HG02970 (cell line): ENCODE data around the gene CCL3.
"Not testable (repeated sequence)": the region's sequence is repeated elsewhere in the genome, so short reads cannot be mapped to it uniquely, and the experiment has no call there.

Experiments used
- ATAC-seq: cut with Tn5 transposase; IDR thresholded peaks from one replicate; pipeline ENCODE4 v1.9.1; 2021; ENCODE audit warnings: mild to moderate bottlenecking, moderate library complexity, moderate number of reproducible peaks; ENCODE audit not compliant: unreplicated experiment, low FRiP score

Gene CCL3

GRCh38 chr17:36088670-36089338 lies 1.1 kb downstream of the CCL3 start:
- no peak for ATAC-seq

- not testable (repeated sequence) for ATAC-seq
Measured at GRCh38 chr17:36087897-36088572, 1.9 kb downstream of the CCL3 start.

GRCh38 chr17:36087471-36087870 lies 2.5 kb downstream of the CCL3 start:
- ATAC-seq, result not testable (repeated sequence)

GRCh38 chr17:36086791-36087190 lies 3.2 kb downstream of the CCL3 start:
- no peak for ATAC-seq

GRCh38 chr17:36085765-36086164 lies 4.2 kb downstream of the CCL3 start:
- no peak for ATAC-seq

GRCh38 chr17:36083691-36084090 lies 6.3 kb downstream of the CCL3 start:
- ATAC-seq, result not testable (repeated sequence)

GRCh38 chr17:36082482-36083120 lies 7.3 kb downstream of the CCL3 start:
- ATAC-seq, result peak; percentile 39

GRCh38 chr17:36081681-36082471 lies 8.1 kb downstream of the CCL3 start:
- peak; percentile 27 for ATAC-seq

- ATAC-seq, result no peak
Measured at GRCh38 chr17:36074365-36074764, 15.6 kb downstream of the CCL3 start.

GRCh38 chr17:36072431-36073121 lies 17.4 kb downstream of the CCL3 start:
- no peak for ATAC-seq

GRCh38 chr17:36071751-36072150 lies 18.2 kb downstream of the CCL3 start:
- ATAC-seq, result no peak

- ATAC-seq, result no peak
Measured at GRCh38 chr17:36070427-36070826, 19.5 kb downstream of the CCL3 start.

- no peak for ATAC-seq
Measured at GRCh38 chr17:36069136-36069535, 20.8 kb downstream of the CCL3 start.

GRCh38 chr17:36068524-36068923 lies 21.4 kb downstream of the CCL3 start:
- ATAC-seq, result no peak

GRCh38 chr17:36066365-36066985 lies 23.5 kb downstream of the CCL3 start:
- ATAC-seq, result no peak

GRCh38 chr17:36063786-36064541 lies 26.0 kb downstream of the CCL3 start, which contains the start of gene CCL18:
TSS of gene CCL18 (plus strand) at chr17:36064272. CDS start at chr17:36064343, 71 bp downstream.
- ATAC-seq, result no peak

- no peak for ATAC-seq
Measured at GRCh38 chr17:36060816-36061215, 29.1 kb downstream of the CCL3 start.

GRCh38 chr17:36059406-36059805 lies 30.5 kb downstream of the CCL3 start:
- ATAC-seq, result no peak

GRCh38 chr17:36057911-36058310 lies 32.0 kb downstream of the CCL3 start:
- no peak for ATAC-seq
